ENCODE data around the gene HIPK4.

GRCh38 chr19:40367577-40368434, 22.2 kb downstream of the HIPK4 start:
- peak in 1 of 3 donors; percentile 20 for TF ChIP-seq POLR2AphosphoS5 (IDR thresholded peaks at IDR 0.05)
- no peak for TF ChIP-seq CTCF (IDR thresholded peaks at IDR 0.05 in 8 of 11, conservative IDR thresholded peaks at IDR 0.05 in 3 of 11)

Measured in spleen (tissue), 7 donors.